Cardiac ventricle fibroblast (primary cell): Measurements from ENCODE around the gene SEC24C. TPM values are rescaled to one million over a fixed set of nuclear protein-coding genes. Genes with fewer than 3 reads are reported as not detected.

ENCODE experiments used
- total RNA-seq: library from RNA; depleted of rRNA; stranded (reverse); fragments of >200 nt; gene quantifications from 2 replicates; pipeline ENCODE4 v1.2.3, GENCODE V29; 2015

SEC24C gene, protein sequence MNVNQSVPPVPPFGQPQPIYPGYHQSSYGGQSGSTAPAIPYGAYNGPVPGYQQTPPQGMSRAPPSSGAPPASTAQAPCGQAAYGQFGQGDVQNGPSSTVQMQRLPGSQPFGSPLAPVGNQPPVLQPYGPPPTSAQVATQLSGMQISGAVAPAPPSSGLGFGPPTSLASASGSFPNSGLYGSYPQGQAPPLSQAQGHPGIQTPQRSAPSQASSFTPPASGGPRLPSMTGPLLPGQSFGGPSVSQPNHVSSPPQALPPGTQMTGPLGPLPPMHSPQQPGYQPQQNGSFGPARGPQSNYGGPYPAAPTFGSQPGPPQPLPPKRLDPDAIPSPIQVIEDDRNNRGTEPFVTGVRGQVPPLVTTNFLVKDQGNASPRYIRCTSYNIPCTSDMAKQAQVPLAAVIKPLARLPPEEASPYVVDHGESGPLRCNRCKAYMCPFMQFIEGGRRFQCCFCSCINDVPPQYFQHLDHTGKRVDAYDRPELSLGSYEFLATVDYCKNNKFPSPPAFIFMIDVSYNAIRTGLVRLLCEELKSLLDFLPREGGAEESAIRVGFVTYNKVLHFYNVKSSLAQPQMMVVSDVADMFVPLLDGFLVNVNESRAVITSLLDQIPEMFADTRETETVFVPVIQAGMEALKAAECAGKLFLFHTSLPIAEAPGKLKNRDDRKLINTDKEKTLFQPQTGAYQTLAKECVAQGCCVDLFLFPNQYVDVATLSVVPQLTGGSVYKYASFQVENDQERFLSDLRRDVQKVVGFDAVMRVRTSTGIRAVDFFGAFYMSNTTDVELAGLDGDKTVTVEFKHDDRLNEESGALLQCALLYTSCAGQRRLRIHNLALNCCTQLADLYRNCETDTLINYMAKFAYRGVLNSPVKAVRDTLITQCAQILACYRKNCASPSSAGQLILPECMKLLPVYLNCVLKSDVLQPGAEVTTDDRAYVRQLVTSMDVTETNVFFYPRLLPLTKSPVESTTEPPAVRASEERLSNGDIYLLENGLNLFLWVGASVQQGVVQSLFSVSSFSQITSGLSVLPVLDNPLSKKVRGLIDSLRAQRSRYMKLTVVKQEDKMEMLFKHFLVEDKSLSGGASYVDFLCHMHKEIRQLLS
- 39.4 and 39.8 TPM in 2 replicates for total RNA-seq

DNA sequence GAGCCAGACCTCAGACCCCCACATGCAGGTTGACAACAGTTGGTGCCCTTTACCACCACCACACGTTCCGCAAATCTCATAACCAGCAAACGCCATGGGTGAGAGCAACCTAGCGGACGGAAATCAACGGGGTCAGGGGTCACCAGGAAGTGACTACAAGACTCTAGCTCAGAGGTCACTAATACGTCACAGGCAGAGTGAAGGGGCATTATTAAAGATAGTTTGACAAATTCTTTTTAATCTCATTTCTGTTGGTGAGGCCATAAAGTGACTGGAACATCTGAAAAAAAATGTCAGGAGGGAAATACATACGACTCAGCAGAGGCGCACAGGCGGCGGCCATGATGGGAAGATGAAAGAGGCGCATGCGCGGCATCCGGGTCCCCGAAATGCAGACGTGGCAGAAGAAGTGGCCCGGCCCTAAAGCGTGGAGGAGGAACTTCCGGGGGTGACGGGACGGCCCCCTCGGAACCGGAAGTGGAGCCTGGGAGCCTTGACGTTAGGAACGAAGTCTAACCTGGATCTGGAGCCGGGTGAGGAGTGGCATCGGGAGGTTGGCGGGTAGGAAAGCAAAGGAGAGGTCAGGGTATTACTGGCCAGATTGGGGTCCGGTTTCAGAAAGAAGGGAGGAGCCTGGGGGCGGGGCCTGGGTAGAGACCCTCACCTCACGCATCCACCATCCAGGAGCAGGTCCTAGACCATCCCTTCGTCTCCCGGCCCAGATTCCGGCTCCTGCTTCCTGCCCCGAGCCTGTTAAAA, at the start of gene SEC24C:
TSS of gene SEC24C (plus strand) at position 468 of the 759 bp plus-strand sequence. CDS start 2,461 bp downstream, outside the sequence.

GRCh38 chr10:73697675-73698159, 46.5 kb upstream of the SEC24C start, which contains the start of gene AGAP5:
TSS of gene AGAP5 (minus strand) at chr10:73698109. CDS start at chr10:73697755, 354 bp downstream.

GRCh38 chr10:73781879-73782748, 37.9 kb downstream of the SEC24C start, which contains the start of gene CHCHD1:
TSS of gene CHCHD1 (plus strand) at chr10:73782048. CDS start at chr10:73782076, 28 bp downstream.

GRCh38 chr10:73785211-73785720, 41.1 kb downstream of the SEC24C start, which contains the start of gene ZSWIM8:
TSS of gene ZSWIM8 (plus strand) at chr10:73785606. CDS start at chr10:73785879, 273 bp downstream.

Other genes starting within 250 kb of the SEC24C start
- gene PPP3CB, start 248.3 kb upstream of the SEC24C start, total RNA-seq = 34.5 and 40.9 TPM in 2 replicates
- gene USP54, start 153.0 kb upstream of the SEC24C start, total RNA-seq = 2.3 and 3.4 TPM in 2 replicates
- gene MYOZ1, start 102.9 kb upstream of the SEC24C start, total RNA-seq = 0.12 TPM in 1 of 2 replicates, not detected in the other
- gene SYNPO2L, start 88.3 kb upstream of the SEC24C start, total RNA-seq = 0.06 TPM in 1 of 2 replicates, not detected in the other
- gene AGAP5, start 46.3 kb upstream of the SEC24C start, total RNA-seq = 0.31 and 1.4 TPM in 2 replicates
- 25.3 and 28.7 TPM in 2 replicates for gene CHCHD1, start 37.7 kb downstream of the SEC24C start, total RNA-seq
- 57.7 and 62.0 TPM in 2 replicates for gene ZSWIM8, start 41.2 kb downstream of the SEC24C start, total RNA-seq
- gene NDST2, start 67.2 kb downstream of the SEC24C start, total RNA-seq = 12.5 and 22.2 TPM in 2 replicates
- 14.2 and 15.3 TPM in 2 replicates for gene CAMK2G, start 130.2 kb downstream of the SEC24C start, total RNA-seq
- gene PLAU, start 166.8 kb downstream of the SEC24C start, total RNA-seq = 34.6 and 39.9 TPM in 2 replicates